GM21529 (cell line): Measurements from ENCODE around the gene KIRREL2.
"Not testable (repeated sequence)": the region's sequence is repeated elsewhere in the genome, so short reads cannot be mapped to it uniquely, and the experiment has no call there.

Experiments used
- ATAC-seq: cut with Tn5 transposase; IDR thresholded peaks from one replicate; pipeline ENCODE4 v1.9.1; 2021; ENCODE audit not compliant: unreplicated experiment

Gene KIRREL2

GRCh38 chr19:35895911-35896642 lies 39.4 kb downstream of the KIRREL2 start:
- no peak for ATAC-seq

- no peak for ATAC-seq
Observed at GRCh38 chr19:35896643-35897040, 39.9 kb downstream of the KIRREL2 start.

GRCh38 chr19:35897706-35898451 lies 41.2 kb downstream of the KIRREL2 start:
- ATAC-seq: no peak

- ATAC-seq: no peak
Observed at GRCh38 chr19:35898499-35898809, 41.7 kb downstream of the KIRREL2 start.

- peak; percentile 34 for ATAC-seq
Observed at GRCh38 chr19:35899547-35900214, 43.0 kb downstream of the KIRREL2 start.

GRCh38 chr19:35901055-35901644 lies 44.4 kb downstream of the KIRREL2 start:
- no peak for ATAC-seq

GRCh38 chr19:35901854-35902661 lies 45.3 kb downstream of the KIRREL2 start, which contains the start of gene HCST:
Gene HCST, plus strand, starts transcription at chr19:35902529. Its CDS starts 65 bp downstream, at chr19:35902594.
- ATAC-seq: no peak

- ATAC-seq: no peak
Observed at GRCh38 chr19:35902870-35903475, 46.3 kb downstream of the KIRREL2 start.

- peak; percentile 46 for ATAC-seq
Observed at GRCh38 chr19:35903550-35904179, 47.0 kb downstream of the KIRREL2 start.

GRCh38 chr19:35904311-35905068 lies 47.8 kb downstream of the KIRREL2 start:
- no peak for ATAC-seq

GRCh38 chr19:35905178-35905727 lies 48.5 kb downstream of the KIRREL2 start:
- ATAC-seq: no peak

GRCh38 chr19:35907377-35907745 lies 50.6 kb downstream of the KIRREL2 start:
- ATAC-seq: no peak

- no peak for ATAC-seq
Observed at GRCh38 chr19:35908010-35908441, 51.3 kb downstream of the KIRREL2 start, which contains the start of gene TYROBP. Gene TYROBP, minus strand, starts transcription at chr19:35908295. Its CDS starts 67 bp downstream, at chr19:35908228.

GRCh38 chr19:35908973-35909683 lies 52.4 kb downstream of the KIRREL2 start:
- ATAC-seq: no peak

GRCh38 chr19:35909684-35910035 lies 52.9 kb downstream of the KIRREL2 start:
- no peak for ATAC-seq

- ATAC-seq: not testable (repeated sequence)
Observed at GRCh38 chr19:35910355-35910754, 53.6 kb downstream of the KIRREL2 start.

- ATAC-seq: no peak
Observed at GRCh38 chr19:35911173-35911572, 54.5 kb downstream of the KIRREL2 start.

- no peak for ATAC-seq
Observed at GRCh38 chr19:35911790-35912189, 55.1 kb downstream of the KIRREL2 start.
